CMK (cell line): Measurements from ENCODE around the gene ATXN7.

Experiments used
- DNase-seq: peaks from one replicate; pipeline ENCODE4 v3.0.0-alpha.2; 2010; ENCODE audit warnings: low read depth

The ATXN7 gene

DNA sequence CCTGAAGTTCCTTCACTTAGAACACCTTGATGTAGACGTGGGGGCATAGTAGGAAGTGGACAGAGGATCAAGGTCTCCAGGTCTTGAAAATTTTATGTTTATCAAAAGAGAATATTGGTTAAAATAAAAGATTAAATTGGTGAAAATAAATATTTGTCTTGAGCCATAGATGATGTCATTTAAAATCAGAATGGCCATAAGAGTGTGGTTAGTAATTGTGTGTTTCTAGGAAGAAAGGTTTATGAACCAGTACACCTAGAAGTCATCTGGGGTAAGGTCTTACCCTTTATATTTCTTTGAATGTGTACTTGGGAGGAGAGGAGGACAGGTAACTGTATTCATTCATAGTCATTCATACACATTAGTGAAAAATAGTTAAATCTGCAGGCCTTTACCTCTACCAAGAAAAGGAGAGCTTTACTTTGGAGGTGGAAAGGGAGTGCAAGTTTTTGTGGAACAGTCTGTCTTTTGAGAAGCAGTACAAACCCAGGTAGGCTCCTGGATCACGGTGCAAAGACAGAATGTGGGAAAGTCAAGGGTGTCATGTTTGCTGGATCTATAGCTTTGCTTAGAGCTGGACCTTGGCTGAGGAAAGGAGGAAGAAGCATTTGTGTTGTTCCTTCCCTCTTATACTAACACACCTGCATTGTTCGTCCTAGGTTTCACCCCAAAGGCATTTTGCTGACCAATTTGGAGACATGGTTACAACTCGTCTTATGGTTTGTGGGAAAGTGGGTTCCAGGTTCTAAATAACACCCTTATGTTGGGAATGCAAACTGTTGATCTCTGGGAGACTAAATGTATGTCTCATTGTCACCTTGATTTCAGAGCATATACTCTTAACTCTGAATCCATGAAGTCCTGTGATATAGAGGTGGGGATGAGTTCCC is 42.3 kb downstream of the ATXN7 start:
- DNase-seq = no peak

DNA sequence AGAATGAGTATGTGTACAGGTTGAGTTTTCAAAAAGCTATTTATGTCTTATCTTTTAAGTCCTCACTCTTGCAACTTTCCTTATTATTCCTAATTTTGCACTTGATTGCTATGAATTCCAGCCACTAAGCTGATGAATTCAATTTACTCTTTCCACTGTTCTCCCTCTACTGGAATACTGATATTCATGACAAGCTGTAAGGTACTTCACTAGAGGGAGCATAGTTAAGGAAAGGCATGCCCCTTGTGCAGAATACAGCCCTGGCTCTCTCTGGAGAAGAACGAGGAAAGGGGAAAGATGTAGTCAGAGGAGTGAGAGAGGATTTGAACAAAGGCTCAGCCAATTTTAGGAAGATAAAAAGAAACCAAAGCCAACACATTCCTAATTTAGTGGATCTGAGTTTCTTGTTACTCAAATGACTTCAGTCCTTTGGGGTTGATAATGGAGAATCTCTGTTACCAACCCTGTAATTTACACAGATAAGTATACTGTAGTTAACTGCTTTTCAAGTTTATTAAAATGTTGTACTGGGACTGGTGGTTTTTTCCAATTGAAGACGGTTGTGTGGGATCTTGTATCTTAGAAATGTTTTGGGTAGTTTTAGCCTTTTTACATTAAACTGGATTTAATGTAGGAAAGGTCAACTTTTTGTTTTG is 44.5 kb downstream of the ATXN7 start:
- DNase-seq = no peak

DNA sequence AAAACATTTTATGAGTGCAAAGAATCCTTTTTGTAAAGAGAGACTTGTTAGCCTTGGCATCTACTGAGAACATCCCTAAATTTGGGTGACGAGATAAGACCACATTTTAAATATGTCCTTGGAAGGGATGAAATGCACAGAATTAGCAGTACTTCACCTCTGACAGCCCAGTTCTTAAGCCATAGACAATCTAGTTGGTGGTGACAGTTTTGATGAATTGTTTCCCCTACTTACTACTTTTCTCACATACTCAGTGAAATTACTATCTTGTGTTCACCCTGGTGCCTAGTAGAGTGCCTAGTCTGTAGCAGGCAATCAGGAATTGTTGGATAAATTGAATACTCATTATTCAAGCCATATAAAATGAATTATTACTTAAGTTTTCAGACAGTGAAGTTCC is 45.1 kb downstream of the ATXN7 start:
- no peak for DNase-seq

DNA sequence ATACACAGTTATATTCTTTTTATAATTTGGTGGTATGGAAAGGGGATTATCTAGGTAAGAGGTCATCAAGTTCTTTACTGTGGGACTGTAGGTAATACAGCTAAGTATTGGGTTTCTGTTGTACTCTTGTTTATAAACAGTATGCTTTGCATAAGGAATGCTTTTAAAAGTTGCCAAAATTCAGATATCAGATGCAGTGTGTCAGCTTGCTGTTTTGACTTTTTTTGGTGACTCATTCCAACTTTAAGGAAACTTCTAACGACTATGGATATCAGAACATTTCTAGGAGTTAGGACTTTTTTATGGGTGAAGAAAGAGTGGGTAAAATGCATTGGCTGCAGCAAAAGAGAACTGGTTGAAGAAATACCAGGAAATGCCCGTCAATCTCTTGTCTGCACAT is 45.8 kb downstream of the ATXN7 start:
- DNase-seq = no peak

DNA sequence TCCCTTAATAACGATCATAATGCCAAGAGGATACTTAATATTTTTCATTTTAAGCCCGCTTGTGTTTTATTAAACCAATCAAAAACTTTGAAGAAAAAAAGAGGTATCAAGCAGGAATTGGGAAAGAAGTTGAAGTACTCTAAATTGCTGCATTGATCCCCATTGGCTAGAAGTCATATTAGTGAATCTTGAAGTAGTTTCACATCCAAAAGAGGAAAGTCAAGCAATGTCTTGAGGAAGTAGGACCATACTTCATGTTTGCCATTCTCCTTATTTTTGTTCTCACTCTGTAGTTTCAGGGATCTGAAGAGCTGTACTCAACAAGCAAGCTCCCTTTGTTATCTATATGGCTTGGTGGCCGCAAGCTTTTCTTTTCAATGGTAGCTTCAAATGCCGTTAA is 46.3 kb downstream of the ATXN7 start:
- DNase-seq = no peak

DNA sequence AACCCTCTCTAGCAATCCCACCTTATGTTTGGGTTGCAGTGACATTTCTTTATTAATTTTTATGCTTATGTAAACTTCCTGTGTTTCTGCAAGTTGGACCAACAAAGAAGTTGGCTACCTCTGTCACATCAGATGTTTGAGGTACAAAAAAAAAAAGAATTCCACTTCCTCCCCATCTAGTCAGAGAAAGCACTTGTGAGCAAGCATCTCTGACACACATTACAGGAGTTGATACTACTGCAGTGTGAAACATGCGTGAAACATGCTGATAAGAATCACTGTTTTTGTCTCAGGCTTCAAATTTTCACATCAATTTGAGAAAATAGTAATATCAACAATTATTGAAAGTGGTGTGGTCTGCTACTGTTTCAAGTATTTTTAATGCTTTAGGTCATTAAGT is 47.2 kb downstream of the ATXN7 start:
- DNase-seq = no peak

DNA sequence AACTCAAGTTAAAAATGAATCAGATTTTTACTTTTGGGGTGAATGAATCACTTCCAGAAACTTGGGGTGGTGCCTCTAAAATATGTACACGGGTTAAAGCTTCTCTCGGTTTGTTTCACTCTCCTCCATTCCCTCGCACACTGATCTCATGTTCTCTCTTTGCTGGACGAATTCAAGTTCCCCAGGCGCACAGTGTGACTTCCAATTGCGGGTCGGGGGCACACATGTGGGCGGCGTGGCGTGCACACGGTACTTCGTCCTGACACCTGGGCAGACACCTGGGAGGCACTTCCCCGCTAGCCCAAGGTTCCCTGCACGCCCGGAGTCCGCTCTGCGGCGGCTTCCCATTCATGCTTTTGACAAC is 47.8 kb downstream of the ATXN7 start:
- no peak for DNase-seq

DNA sequence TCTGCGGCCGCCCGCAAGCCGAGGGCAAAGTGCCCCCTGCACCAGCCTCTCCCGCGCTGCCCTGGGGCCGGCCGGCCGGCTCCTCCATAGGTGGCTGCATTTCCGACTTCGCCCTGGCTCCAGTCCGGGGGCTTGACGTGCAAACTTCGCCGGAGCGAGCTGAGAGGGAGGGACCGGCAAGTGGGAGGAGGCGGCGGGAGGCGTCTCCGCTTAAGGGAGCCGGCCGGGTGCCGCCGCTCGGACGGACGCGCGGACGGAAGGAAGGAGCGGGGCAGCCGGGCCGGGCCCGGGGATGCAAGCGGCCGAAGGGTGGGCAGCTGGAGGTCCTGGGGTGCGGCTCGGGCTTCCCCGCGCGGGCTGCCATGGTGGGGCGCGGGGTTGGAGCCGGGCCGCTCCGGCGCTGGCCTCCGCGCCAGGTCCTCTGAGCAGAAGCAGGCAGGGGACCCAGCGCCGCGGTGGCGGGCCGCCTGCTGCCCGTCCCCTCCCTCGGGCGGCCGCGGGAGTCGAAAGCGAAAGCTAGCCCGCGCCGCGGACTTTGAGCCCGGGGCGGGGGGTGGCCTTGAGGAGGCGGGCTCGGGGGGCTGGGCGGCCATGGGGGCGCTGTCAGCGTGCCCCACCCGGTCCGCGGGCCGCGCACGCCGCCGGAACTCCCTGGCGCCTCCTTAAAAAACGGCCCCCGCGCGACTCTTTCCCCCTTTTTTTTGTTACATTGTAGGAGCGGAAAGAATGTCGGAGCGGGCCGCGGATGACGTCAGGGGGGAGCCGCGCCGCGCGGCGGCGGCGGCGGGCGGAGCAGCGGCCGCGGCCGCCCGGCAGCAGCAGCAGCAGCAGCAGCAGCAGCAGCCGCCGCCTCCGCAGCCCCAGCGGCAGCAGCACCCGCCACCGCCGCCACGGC is 48.5 kb downstream of the ATXN7 start, which contains the start of gene SCAANT1:
Gene SCAANT1, minus strand, starts transcription at position 511 of the 895 bp plus-strand sequence.
- peak; percentile 30 for DNase-seq

DNA sequence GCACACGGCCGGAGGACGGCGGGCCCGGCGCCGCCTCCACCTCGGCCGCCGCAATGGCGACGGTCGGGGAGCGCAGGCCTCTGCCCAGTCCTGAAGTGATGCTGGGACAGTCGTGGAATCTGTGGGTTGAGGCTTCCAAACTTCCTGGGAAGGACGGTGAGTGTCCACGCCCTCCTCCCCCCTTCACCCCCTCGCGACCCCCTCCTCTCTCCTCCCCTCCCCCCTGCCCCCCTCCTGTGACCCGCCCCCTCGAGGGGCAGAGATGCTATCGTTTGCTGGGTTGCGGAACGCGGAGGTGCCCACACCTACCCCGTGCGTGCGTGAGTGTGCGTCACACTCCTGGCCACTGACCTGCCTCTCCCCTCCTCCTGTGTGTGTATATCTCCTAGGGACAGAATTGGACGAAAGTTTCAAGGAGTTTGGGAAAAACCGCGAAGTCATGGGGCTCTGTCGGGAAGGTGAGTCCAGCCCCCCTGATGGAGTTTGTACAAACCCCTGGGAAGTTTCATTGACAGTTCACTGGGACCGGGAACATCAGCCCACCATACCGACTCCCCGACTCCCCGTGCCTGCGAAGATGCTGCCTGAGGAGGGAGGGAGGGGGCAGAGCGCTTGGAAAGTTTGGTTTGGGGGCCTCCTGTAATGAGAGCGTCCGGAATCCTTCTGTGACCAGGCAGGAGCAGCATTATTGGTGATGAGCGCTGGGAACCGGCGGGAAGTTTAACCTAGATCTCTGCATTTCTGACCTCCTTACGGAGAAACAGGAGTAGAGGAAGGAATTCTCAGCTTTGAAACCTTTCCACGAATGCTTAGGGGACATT is 49.3 kb downstream of the ATXN7 start:
- no peak for DNase-seq

DNA sequence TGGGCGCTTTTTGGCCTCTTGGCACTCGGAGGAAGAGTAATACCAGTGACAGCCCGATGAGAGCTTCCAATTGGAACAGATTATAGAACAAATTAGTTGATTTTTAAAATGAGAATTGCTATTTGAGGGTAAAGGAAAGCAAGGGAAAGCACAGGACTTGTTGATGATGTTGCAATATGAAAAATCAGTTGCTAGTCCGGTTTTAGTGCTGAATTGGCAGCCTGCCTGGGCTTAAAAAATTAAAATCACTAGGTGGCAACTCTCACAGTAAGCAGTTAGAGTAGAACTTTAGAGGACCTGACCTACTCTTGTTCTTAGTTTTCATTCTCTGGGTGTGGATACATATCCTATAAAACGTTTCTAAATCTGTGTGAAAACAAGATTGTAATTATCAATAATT is 50.6 kb downstream of the ATXN7 start:
- no peak for DNase-seq

DNA sequence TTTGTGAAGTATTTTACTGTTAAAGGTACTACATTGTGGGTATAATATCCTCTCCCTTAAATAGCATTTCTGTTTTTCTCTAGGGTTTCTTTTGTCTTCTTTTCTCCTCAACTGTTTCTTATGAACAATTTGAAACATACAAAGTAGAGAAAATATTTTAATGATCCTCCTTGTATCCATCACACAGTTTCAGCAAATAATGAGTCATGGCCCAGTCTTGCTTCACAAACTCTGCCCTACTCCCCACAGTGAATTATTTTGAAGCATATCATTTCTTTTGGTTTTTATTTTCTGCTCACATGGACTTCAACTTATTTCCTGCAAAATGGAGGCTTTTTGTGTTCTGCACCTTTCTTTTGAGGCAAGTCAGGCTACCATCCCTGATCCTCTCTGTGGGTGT is 54.7 kb downstream of the ATXN7 start:
- no peak for DNase-seq

DNA sequence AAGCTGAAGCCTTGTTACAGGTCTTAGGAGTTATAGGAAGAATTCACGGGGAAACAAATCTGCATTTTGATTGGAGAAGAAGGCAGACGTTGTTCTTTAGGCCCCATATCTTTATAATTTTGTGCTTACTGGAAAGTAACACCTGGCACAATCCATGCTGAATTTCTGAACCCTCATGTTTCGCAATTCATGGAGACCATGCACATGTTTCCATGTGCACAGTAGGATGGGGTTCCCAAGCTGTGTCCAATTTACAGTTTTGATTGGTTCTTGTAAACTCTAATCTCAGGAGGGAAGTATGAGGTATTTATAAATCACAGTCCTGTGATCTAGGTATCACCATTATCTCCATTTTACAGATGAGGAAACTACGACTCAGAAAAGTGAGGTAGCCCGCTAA is 56.3 kb downstream of the ATXN7 start:
- DNase-seq = no peak

DNA sequence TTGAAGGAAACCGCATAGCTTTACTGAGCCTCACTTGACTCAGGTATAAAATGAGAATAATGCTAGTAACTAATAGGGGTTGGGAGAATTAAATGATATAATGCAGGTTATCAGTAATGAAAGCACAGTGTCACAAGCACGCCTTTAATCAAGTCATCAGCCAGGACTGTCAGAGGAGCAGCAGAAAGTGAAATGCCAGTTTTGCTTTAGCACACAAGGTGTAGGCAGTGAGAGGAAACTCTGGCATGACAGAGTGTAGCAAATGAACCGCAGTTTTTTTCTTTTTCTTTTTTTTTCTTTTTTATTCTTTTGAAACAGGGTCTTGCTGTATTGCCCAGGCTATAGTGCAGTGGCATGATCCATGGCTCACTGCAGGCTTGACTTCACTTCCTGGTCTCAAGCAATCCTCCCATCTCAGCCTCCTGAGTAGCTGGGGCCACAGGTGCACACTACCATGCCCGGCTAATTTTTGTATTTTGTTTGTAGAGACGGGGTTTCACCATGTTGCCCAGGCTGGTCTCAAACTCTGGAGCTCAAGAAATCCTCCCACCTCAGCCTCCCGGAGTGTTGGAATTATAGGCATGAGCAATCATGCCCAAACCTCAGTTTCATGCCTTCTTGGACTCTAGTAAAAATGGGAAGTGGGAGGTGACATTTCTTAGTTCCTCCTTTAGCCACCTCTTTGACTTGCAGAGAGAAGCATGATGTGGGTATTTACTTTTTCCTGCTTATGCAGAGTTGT is 58.2 kb downstream of the ATXN7 start:
- DNase-seq = no peak

DNA sequence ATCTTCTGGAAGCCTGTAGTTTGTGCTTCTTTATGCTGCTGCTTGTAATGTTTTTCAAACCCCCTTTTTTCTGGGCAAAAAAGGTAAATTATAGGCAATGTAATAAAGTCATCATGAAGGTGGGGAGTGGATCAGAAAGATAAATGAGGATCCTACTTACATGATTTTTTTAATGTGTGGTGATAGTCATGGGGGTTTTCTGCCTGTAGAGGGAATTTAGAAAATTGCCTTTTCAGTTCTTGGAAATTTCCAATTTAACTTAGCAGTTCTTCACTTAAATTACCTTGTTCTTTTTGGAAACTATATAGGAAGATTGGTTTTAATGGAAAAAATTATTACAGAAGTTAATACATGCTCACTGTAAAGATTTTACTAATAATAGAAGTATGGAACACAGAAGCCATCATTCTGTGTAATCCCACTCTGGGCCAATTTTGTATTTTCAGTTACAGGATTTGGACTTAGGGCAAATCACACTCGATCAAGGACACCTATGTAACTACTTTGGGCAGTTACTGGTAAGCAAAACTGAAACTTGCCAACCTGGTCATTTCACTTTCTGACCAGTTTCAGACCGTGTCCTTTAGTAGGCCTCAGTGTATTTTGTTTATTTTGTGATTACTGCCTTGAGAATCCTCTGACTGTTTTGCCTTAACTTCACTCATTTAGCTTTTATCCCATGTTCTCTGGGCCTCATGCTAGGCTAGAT is 59.0 kb downstream of the ATXN7 start:
- no peak for DNase-seq

DNA sequence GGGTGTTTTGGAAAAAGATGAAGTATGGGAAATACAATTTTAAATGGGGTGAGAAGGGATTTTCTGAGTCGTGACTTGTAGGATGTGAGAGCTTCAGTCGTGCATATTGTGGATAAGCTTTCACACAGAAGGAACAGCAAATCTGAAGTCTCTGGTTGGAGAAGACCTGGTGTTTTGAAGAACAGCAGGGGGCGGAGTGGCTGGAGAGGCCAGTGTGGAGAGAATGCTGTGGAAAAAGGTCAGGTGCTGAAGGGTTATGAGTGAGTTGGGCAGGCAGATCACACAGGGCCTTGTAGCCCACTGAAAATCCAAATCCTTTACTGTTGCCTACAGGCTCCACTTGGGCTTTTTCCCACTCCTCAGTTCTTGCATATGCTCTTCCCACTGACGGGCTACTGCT is 62.6 kb downstream of the ATXN7 start:
- no peak for DNase-seq

DNA sequence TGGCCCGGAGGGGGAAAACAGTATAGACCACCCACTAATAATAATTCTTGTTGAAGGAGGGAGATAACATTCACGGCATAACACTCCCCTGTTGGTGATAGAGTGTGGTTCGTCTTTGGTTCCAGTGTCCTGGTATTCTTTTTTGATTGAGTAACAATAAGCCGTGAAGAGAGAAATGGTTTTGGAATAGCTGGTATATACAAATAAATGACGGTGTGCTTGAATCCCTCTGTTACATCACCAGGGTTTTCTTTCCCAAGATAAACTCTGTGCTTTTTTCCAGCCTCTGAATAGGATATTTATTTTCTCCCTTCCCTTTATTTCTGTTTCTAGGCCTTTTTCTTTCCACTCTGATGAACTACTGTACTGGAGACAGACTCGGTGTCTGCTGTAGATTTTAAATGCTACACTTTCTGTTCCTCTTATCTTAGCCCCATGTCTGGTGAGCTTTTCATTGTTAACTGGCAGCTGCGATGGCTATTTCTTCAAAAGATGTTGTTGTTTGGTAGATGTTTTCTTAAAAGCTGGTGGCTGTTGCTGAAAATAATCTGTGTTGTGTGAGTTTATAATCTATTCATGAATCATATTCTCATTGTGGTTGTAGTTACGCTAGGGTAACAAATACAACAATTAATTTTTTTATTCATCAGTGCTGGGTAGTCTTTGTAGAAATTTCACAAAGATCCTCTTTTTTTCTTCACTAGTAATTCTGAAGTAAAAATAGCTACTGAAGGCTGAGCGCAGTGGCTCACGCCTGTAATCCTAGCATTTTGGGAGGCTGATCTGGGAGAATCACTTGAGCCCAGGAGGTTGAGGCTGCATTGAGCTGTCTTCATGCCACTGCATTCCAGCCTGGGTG is 64.0 kb downstream of the ATXN7 start:
- DNase-seq = no peak

DNA sequence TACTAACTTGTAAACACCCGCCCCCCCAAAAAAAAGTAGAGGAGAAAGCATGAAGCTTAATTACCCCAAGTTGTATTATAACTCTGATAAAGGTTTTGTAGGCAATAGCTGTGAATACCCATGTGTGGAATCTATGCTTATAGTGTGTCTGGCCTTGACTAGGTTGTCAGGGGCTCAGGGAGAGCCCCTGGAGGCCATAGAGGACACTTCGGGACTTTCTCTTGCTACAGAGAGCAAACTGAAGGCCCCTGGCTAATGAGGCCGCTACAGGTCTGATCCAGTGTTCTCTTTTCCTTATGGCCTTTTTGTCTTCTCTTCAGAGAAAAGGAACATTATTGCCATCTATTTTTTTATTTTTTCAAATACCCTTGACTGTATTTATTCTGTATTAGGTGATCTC is 67.6 kb downstream of the ATXN7 start:
- no peak for DNase-seq

DNA sequence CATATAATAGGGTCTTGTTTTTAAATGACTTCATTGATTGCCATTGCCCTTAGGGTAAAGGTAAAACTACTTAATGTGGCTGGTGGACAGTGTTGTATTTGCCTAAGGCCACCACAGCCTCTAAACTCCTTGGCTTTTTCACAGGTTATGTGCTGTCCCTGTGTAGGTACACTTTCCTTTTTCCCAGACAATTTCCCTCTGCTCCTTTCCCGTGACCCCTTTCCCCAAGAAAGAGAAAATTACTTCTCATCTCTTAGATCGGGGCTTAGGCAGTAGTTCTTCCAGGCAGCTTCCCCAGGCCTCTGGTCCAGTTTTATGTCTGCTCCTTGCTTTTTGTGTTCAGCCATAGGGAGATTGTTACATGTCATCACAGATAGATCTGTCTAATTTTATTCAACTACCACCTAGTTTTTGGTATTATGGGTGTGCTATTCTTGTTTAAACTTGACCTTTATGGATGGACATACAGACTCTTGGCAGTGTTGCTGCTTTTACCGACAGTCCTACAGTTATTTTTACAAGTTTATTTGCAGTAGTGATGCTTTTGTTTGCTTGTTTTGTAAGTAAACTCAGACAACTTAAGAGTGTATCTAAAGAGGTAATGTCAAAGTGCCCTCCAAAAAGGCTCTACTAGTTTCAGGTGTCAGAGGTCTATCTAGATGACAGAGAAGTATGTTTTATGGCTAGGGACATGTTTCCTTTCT is 69.0 kb downstream of the ATXN7 start:
- DNase-seq = no peak

DNA sequence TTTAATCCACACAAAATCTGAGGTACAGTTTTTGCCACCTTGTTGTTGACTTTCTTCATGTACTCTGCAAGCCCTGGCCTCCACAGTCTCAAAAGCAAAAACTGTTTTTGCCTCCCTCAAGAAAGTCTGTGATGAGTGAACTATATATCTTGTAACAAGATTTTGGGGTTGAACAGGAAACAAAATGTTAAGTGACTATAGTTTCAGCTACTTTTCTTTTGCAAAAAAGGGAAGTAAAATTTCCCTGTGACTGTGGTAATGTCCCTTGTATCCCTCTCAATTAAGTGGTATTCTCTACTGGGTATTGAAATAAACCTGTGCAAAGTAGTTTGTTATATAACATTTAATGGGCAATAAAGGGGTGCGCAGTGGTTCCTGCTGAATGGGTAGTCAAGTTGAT is 69.8 kb downstream of the ATXN7 start:
- no peak for DNase-seq
